HL-60 (cell line): ENCODE results near the gene CYB561A3.

Experiments used
- DNase-seq, 2 experiments: peaks; one replicate each; pipeline ENCODE4 v3.0.0-alpha.2; 2010 to 2020; ENCODE audit warnings: low read depth in 1 of 2, low spot score in 1 of 2
- H3K27ac ChIP-seq: fragments of 250-450 bp; sonication (Bioruptor Pico); replicated peaks from 2 replicates; pipeline ENCODE4 v1.5.1; 2020; ENCODE audit warnings: mild to moderate bottlenecking, moderate library complexity
- H3K27me3 ChIP-seq: fragments of 250-450 bp; sonication (Bioruptor Pico); 2 replicates; pipeline ENCODE4 v1.5.1; 2021; ENCODE audit warnings: mild to moderate bottlenecking, moderate library complexity; ENCODE audit not compliant: insufficient read depth, poor library complexity, severe bottlenecking
- H3K4me3 ChIP-seq: replicated peaks from 2 replicates; pipeline ENCODE4 v1.5.1; 2011; ENCODE audit warnings: mild to moderate bottlenecking, control low read depth, low read length; ENCODE audit not compliant: insufficient read depth
- GABPA ChIP-seq: IDR thresholded peaks from 2 replicates; pipeline ENCODE4 v1.6.1; 2012; ENCODE audit warnings: low read depth
- POLR2AphosphoS5 ChIP-seq: IDR thresholded peaks from 2 replicates; pipeline ENCODE4 v1.6.1; 2012; ENCODE audit warnings: low read depth
- SPI1 ChIP-seq: IDR thresholded peaks from 2 replicates; pipeline ENCODE4 v1.6.1; 2012; ENCODE audit warnings: low read depth, mild to moderate bottlenecking, borderline replicate concordance
- TF ChIP-seq, protein P1 (sequence below): IDR thresholded peaks from one replicate; pipeline ENCODE4 v1.5.1; 2011; ENCODE audit warnings: low read length, control low read depth, inconsistent platforms; ENCODE audit not compliant: insufficient read depth
- TF ChIP-seq, protein P2 (sequence below): IDR thresholded peaks from 2 replicates; pipeline ENCODE4 v1.6.1; 2012; ENCODE audit warnings: low read depth; ENCODE audit not compliant: insufficient replicate concordance

Gene CYB561A3

DNA sequence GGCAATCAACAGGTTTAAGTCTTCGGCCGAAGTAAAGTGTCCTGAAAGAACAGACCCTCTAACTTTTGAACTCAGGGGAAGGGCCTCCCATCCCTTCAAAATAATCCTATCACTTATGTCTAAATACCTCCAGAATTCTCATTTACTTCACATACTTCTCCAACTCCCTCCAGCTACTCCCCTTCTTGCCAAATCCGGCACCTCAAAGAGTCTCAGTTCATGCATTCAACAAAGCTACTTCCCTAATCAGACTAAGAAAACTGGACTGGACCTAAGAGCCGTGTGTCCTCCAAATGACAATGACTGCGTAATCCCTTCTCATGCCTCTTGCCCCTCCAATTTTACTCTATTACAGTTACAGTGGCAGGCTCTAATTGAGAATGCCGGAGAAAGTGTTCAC is 30.0 kb downstream of the CYB561A3 start:
- no peaks in the 10 kb centered on the region for H3K27me3 ChIP-seq
- H3K4me3 ChIP-seq: peak overlapping the region; percentile 95
- TF ChIP-seq POLR2AphosphoS5 (no peak), SPI1 (peak; percentile 29; the same call in 1 of the 2 replicates)
- TF ChIP-seq, protein P1, sequence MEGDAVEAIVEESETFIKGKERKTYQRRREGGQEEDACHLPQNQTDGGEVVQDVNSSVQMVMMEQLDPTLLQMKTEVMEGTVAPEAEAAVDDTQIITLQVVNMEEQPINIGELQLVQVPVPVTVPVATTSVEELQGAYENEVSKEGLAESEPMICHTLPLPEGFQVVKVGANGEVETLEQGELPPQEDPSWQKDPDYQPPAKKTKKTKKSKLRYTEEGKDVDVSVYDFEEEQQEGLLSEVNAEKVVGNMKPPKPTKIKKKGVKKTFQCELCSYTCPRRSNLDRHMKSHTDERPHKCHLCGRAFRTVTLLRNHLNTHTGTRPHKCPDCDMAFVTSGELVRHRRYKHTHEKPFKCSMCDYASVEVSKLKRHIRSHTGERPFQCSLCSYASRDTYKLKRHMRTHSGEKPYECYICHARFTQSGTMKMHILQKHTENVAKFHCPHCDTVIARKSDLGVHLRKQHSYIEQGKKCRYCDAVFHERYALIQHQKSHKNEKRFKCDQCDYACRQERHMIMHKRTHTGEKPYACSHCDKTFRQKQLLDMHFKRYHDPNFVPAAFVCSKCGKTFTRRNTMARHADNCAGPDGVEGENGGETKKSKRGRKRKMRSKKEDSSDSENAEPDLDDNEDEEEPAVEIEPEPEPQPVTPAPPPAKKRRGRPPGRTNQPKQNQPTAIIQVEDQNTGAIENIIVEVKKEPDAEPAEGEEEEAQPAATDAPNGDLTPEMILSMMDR: no peak
- DNase-seq: peak; percentile 48 to 72
- H3K27ac ChIP-seq: peak overlapping the region; percentile 86

DNA sequence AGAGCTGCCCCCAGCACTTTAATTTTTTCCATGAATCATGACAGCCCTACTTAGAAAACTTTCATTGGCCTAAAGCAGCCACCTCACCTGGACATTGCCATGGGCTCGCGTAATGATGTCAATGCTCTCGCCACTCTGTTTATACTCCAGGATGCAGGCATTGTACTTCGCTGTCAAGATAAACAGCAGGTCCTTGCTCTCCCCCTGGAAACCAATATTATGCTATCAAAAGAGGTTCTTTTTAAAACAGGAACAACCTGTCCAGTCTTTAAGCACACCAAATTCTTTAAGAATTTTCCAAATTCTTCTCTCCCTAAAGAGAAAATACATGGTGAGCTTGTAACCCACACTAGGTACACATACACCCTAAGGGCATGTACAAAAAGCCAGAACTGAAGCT is 31.8 kb downstream of the CYB561A3 start:
- Histone ChIP-seq H3K4me3 (no peak overlapping the region), H3K27me3 (no peaks in the 10 kb centered on the region), H3K27ac (no peak overlapping the region)
- TF ChIP-seq GABPA (no peak), SPI1 (no peak), POLR2AphosphoS5 (no peak)
- TF ChIP-seq, protein P1: no peak
- TF ChIP-seq, protein P2, sequence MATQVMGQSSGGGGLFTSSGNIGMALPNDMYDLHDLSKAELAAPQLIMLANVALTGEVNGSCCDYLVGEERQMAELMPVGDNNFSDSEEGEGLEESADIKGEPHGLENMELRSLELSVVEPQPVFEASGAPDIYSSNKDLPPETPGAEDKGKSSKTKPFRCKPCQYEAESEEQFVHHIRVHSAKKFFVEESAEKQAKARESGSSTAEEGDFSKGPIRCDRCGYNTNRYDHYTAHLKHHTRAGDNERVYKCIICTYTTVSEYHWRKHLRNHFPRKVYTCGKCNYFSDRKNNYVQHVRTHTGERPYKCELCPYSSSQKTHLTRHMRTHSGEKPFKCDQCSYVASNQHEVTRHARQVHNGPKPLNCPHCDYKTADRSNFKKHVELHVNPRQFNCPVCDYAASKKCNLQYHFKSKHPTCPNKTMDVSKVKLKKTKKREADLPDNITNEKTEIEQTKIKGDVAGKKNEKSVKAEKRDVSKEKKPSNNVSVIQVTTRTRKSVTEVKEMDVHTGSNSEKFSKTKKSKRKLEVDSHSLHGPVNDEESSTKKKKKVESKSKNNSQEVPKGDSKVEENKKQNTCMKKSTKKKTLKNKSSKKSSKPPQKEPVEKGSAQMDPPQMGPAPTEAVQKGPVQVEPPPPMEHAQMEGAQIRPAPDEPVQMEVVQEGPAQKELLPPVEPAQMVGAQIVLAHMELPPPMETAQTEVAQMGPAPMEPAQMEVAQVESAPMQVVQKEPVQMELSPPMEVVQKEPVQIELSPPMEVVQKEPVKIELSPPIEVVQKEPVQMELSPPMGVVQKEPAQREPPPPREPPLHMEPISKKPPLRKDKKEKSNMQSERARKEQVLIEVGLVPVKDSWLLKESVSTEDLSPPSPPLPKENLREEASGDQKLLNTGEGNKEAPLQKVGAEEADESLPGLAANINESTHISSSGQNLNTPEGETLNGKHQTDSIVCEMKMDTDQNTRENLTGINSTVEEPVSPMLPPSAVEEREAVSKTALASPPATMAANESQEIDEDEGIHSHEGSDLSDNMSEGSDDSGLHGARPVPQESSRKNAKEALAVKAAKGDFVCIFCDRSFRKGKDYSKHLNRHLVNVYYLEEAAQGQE: no peak
- DNase-seq: no peak

DNA sequence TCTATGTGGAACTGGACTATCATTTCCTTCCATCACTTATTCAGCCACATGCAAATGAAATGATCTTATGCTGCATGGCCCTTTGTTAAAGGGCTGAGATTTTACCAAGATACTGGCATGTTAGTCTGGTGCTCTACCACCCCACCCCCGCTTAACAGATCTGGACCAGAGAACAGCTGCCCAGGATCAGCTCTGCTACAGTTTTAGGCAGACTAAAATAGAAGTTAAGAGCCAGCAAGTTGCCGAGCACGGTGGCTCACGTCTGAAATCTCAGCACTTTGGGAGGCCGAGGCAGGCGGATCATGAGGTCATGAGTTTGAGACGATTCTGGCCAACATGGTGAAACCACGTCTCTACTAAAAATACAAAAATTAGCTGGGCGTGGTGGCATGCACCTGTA is 33.3 kb downstream of the CYB561A3 start:
- H3K4me3 ChIP-seq: no peak overlapping the region
- H3K27me3 ChIP-seq: no peaks in the 10 kb centered on the region
- no peak overlapping the region for H3K27ac ChIP-seq
- no peak for DNase-seq
- no peak for TF ChIP-seq POLR2AphosphoS5
- TF ChIP-seq GABPA: no peak
- TF ChIP-seq, protein P2: no peak
- TF ChIP-seq, protein P1: no peak
- no peak for TF ChIP-seq SPI1

DNA sequence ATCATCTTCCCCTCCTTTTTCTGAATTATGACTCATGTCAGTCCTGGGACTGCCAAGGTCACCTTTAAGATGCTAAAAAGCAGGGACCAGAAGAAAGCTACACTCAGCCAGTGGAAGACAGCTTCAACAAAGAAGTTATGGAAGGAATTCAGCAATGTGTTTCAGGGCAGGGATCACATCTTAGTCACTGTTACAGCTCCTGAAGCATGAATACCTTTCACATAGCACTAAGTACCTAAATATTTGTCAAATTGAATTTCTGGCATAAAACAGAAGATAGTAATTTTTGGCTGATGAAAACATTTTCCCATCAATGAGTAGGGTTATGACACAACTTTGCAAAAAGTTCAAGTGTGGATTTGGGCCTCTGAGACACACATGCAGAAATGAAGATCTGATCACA is 34.0 kb downstream of the CYB561A3 start:
- no peak for DNase-seq

More for the DNA sequence above, 34.0 kb downstream of the CYB561A3 start:
- no peaks in the 10 kb centered on the region for H3K27me3 ChIP-seq
- H3K4me3 ChIP-seq: no peak overlapping the region
- TF ChIP-seq POLR2AphosphoS5 (no peak), SPI1 (no peak), GABPA (no peak)
- TF ChIP-seq, protein P2: no peak
- TF ChIP-seq, protein P1: no peak
- H3K27ac ChIP-seq: no peak overlapping the region
